ENCODE data around the gene ZNF133. TPM values are rescaled to one million over a fixed set of nuclear protein-coding genes. Genes with fewer than 3 reads are reported as not detected.
A peak's percentile ranks its signal among the peaks of the same experiment; 100 is the strongest.

The ZNF133 gene
- polyA plus RNA-seq, 1 donor (not counting 4 experiments of a cell fraction or from before 2014, with no cell fraction given), result 15.8 TPM

DNA sequence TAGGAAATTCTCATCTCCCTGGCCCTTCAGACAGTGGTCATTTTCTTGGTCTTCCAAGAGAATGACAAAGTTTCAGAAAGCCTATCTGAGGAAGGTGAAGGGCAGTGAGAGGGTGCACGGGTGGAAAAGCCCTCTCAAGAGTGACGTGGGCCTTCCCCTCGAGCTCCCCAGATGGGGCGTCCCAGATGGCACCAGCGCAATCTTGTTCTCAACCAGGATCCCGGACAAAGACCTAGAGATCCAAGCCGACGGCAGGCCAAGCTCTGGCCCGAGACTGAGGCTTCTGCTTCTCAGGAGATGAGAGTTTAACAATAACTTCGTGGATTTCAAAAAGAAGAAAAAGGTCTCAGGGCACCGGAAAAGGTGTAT, 797 bp upstream of the ZNF133 start:
- Histone ChIP-seq H4K20me1 (ENCODE audit: control insufficient read depth, extremely low read depth, insufficient read depth, low read length) (no peaks in the 10 kb centered on the region), H3K4me1 (ENCODE audit: control insufficient read depth, extremely low read depth, insufficient read depth, low read length) (peaks cover 11% of the 10 kb centered on the region), H3K27ac (ENCODE audit: control insufficient read depth, insufficient read depth, low read length) (peak overlapping the region; percentile 96), H3K27me3 (ENCODE audit: control insufficient read depth, extremely low read depth, insufficient read depth, low read length) (no peaks in the 10 kb centered on the region), H3K79me2 (ENCODE audit: control insufficient read depth, insufficient read depth, low read length) (peaks cover 40% of the 10 kb centered on the region), H3K4me2 (ENCODE audit: control insufficient read depth, extremely low read depth, insufficient read depth, low read depth, low read length) (peak overlapping the region; percentile 81), H3K9me3 (ENCODE audit: control insufficient read depth, low read depth, low read length) (peaks cover 2% of the 10 kb centered on the region), H3K9me1 (ENCODE audit: control insufficient read depth, extremely low read depth, insufficient read depth, low read length) (no peaks in the 10 kb centered on the region), H3K36me3 (ENCODE audit: control insufficient read depth in 2 of 2, extremely low read depth in 1 of 2, insufficient read depth in 2 of 2, low read length in 2 of 2) (peaks cover 0 to 4% of the 10 kb centered on the region in 2 experiments), H2AFZ (ENCODE audit: control insufficient read depth, low read length) (peak overlapping the region; percentile 96), H3K4me3 (ENCODE audit: control insufficient read depth in 2 of 3, extremely low read depth in 1 of 3, insufficient read depth in 2 of 3, low read depth in 1 of 3, low read length in 3 of 3) (peak overlapping the region; percentile 78 to 86 (median 79)), H3K9ac (ENCODE audit: control insufficient read depth, extremely low read depth, insufficient read depth, low read length) (peak overlapping the region; percentile 92)
- TF ChIP-seq, protein P1, sequence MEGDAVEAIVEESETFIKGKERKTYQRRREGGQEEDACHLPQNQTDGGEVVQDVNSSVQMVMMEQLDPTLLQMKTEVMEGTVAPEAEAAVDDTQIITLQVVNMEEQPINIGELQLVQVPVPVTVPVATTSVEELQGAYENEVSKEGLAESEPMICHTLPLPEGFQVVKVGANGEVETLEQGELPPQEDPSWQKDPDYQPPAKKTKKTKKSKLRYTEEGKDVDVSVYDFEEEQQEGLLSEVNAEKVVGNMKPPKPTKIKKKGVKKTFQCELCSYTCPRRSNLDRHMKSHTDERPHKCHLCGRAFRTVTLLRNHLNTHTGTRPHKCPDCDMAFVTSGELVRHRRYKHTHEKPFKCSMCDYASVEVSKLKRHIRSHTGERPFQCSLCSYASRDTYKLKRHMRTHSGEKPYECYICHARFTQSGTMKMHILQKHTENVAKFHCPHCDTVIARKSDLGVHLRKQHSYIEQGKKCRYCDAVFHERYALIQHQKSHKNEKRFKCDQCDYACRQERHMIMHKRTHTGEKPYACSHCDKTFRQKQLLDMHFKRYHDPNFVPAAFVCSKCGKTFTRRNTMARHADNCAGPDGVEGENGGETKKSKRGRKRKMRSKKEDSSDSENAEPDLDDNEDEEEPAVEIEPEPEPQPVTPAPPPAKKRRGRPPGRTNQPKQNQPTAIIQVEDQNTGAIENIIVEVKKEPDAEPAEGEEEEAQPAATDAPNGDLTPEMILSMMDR (optimal IDR thresholded peaks at IDR 0.05 in 1 of 3, IDR thresholded peaks at IDR 0.05 in 1 of 3, conservative IDR thresholded peaks at IDR 0.05 in 1 of 3; ENCODE audit: extremely low read depth in 1 of 3, insufficient read depth in 2 of 3, low read length in 3 of 3), result no peak
- TF ChIP-seq EZH2 (IDR thresholded peaks at IDR 0.05; ENCODE audit: low read length), result no peak
- dilution Hi-C loops (cut with MboI; ENCODE audit: extremely low pct_ligation_motif_present, low sequenced_read_pairs), result no loop called here
- FAIRE-seq (no peak), DNase-seq (ENCODE audit: low read depth, low spot score) (no peak)

DNA sequence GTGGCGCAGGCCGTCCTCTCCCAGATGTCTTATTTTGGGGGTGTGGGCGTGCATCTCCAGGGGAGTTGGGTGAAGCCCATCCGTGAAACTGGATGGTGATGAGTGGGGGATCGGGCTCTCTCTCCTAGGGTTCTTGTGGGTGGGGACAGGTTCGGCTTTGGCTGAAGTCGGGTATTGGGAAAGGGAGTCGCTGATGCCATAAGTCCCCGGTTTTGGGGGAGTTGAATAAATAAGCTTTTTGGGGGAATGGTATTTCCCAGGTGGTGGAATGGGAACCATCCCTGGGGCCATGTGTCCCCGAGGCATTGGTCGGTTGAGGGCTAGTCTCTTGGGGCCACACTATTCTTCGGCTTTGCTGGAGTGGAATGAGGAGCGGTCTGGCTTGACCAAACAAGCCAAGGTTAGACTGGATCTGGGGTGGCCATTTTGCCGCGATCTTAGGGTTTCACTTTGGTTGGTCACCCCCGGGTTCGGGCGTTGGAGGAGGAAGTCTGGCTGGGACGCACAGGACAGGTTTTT, 481 bp downstream of the ZNF133 start:
- peak overlapping the region; percentile 92 for H3K9ac ChIP-seq (ENCODE audit: control insufficient read depth, extremely low read depth, insufficient read depth, low read length)
- H2AFZ ChIP-seq (ENCODE audit: control insufficient read depth, low read length), result peak overlapping the region; percentile 96
- no peaks in the 10 kb centered on the region for H4K20me1 ChIP-seq (ENCODE audit: control insufficient read depth, extremely low read depth, insufficient read depth, low read length)
- DNase-seq (ENCODE audit: low read depth, low spot score), result no peak
- H3K4me1 ChIP-seq (ENCODE audit: control insufficient read depth, extremely low read depth, insufficient read depth, low read length), result peaks cover 11% of the 10 kb centered on the region
- H3K27me3 ChIP-seq (ENCODE audit: control insufficient read depth, extremely low read depth, insufficient read depth, low read length), result no peaks in the 10 kb centered on the region
- FAIRE-seq, result no peak
- dilution Hi-C loops (cut with MboI; ENCODE audit: extremely low pct_ligation_motif_present, low sequenced_read_pairs), result no loop called here
- H3K79me2 ChIP-seq (ENCODE audit: control insufficient read depth, insufficient read depth, low read length), result peaks cover 49% of the 10 kb centered on the region
- H3K9me3 ChIP-seq (ENCODE audit: control insufficient read depth, low read depth, low read length), result peaks cover 2% of the 10 kb centered on the region
- no peaks in the 10 kb centered on the region for H3K9me1 ChIP-seq (ENCODE audit: control insufficient read depth, extremely low read depth, insufficient read depth, low read length)
- H3K27ac ChIP-seq (ENCODE audit: control insufficient read depth, insufficient read depth, low read length), result peak overlapping the region; percentile 96
- TF ChIP-seq, protein P1 (optimal IDR thresholded peaks at IDR 0.05 in 1 of 3, IDR thresholded peaks at IDR 0.05 in 1 of 3, conservative IDR thresholded peaks at IDR 0.05 in 1 of 3; ENCODE audit: extremely low read depth in 1 of 3, insufficient read depth in 2 of 3, low read length in 3 of 3), result no peak
- no peak for TF ChIP-seq EZH2 (IDR thresholded peaks at IDR 0.05; ENCODE audit: low read length)
- peak overlapping the region; percentile 81 for H3K4me2 ChIP-seq (ENCODE audit: control insufficient read depth, extremely low read depth, insufficient read depth, low read depth, low read length)
- H3K4me3 ChIP-seq (ENCODE audit: control insufficient read depth in 2 of 3, extremely low read depth in 1 of 3, insufficient read depth in 2 of 3, low read depth in 1 of 3, low read length in 3 of 3), result peak overlapping the region; percentile 78 to 86 (median 79)
- peaks cover 4 to 5% of the 10 kb centered on the region in 2 experiments for H3K36me3 ChIP-seq (ENCODE audit: control insufficient read depth in 2 of 2, extremely low read depth in 1 of 2, insufficient read depth in 2 of 2, low read length in 2 of 2)

Data from keratinocyte (primary cell).